Gastrocnemius medialis (tissue), 4 donors: ENCODE data around the gene DGKE.

Experiments
- POLR2A ChIP-seq, 2 donors: fragments of 450-650 bp; IDR thresholded peaks; one replicate each; pipeline ENCODE4 v1.6.1; 2017; ENCODE audit warnings: antibody characterized with exemption in 2 of 2, mild to moderate bottlenecking in 2 of 2, moderate library complexity in 2 of 2
- TF ChIP-seq, protein P1 (sequence below), 5 experiments: fragments of 450-650 bp in 3 of 5; fragments of 200-600 bp in 2 of 5; sonication (generic) in 2 of 5; IDR thresholded peaks in 4 of 5; conservative IDR thresholded peaks in 1 of 5; 1 replicate in 4 of 5; 2 replicates in 1 of 5; pipeline ENCODE4 v1.5.1; 2016 to 2019; ENCODE audit warnings: antibody characterized with exemption in 5 of 5, mild to moderate bottlenecking in 3 of 5, moderate library complexity in 3 of 5

DNA sequence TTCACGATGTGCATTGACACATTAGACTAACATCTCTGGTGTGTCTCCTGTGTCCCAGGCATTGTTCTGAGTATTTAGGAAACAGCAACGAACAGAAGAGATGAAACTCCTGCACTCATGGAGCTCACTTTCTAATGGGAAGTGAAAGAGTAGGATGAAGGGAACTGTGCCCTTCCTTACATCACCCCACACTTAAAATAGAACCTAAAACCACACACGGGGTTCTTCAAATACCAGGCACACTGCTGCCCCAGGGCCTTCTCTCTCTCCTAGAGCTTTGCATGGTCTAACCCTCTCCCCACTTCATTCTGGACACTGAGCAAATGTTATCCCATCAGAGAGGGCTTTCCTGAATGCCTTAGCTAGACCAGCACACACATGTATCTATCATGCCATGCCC is 46.2 kb downstream of the DGKE start:
- TF ChIP-seq, protein P1, sequence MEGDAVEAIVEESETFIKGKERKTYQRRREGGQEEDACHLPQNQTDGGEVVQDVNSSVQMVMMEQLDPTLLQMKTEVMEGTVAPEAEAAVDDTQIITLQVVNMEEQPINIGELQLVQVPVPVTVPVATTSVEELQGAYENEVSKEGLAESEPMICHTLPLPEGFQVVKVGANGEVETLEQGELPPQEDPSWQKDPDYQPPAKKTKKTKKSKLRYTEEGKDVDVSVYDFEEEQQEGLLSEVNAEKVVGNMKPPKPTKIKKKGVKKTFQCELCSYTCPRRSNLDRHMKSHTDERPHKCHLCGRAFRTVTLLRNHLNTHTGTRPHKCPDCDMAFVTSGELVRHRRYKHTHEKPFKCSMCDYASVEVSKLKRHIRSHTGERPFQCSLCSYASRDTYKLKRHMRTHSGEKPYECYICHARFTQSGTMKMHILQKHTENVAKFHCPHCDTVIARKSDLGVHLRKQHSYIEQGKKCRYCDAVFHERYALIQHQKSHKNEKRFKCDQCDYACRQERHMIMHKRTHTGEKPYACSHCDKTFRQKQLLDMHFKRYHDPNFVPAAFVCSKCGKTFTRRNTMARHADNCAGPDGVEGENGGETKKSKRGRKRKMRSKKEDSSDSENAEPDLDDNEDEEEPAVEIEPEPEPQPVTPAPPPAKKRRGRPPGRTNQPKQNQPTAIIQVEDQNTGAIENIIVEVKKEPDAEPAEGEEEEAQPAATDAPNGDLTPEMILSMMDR (IDR thresholded peaks at IDR 0.05 in 4 of 5, conservative IDR thresholded peaks at IDR 0.05 in 1 of 5), result no peak
- no peak for TF ChIP-seq POLR2A (IDR thresholded peaks at IDR 0.05)
